ENCODE measurements around the gene EFR3B.

The EFR3B gene

GRCh38 chr2:25044011-25044410 is 2.1 kb downstream of the EFR3B start:
- no peak for DNase-seq (ENCODE audit: low spot score)
- no peak overlapping the region for H3K4me3 ChIP-seq
- no peak for TF ChIP-seq CTCF (IDR thresholded peaks at IDR 0.05)
- H3K27ac ChIP-seq = no peak overlapping the region

- Histone ChIP-seq H3K4me3 (no peak overlapping the region), H3K27ac (no peak overlapping the region)
- no peak for TF ChIP-seq CTCF (IDR thresholded peaks at IDR 0.05)
- no peak for DNase-seq (ENCODE audit: low spot score)
These were observed 3.1 kb downstream of the EFR3B start for GRCh38 chr2:25044990-25045389.

GRCh38 chr2:25049422-25049821 is 7.5 kb downstream of the EFR3B start:
- H3K27ac ChIP-seq = no peak overlapping the region
- no peak overlapping the region for H3K4me3 ChIP-seq
- no peak for DNase-seq (ENCODE audit: low spot score)
- no peak for TF ChIP-seq CTCF (IDR thresholded peaks at IDR 0.05)

- DNase-seq (ENCODE audit: low spot score) = no peak
- Histone ChIP-seq H3K4me3 (no peak overlapping the region), H3K27ac (no peak overlapping the region)
- no peak for TF ChIP-seq CTCF (IDR thresholded peaks at IDR 0.05)
These were observed 8.3 kb downstream of the EFR3B start for GRCh38 chr2:25050128-25050527.

GRCh38 chr2:25053041-25053440 is 11.2 kb downstream of the EFR3B start:
- Histone ChIP-seq H3K27ac (no peak overlapping the region), H3K4me3 (no peak overlapping the region)
- TF ChIP-seq CTCF (IDR thresholded peaks at IDR 0.05) = no peak
- DNase-seq (ENCODE audit: low spot score) = no peak

GRCh38 chr2:25054720-25055119 is 12.8 kb downstream of the EFR3B start:
- H3K27ac ChIP-seq = no peak overlapping the region
- TF ChIP-seq CTCF (IDR thresholded peaks at IDR 0.05) = no peak
- no peak for DNase-seq (ENCODE audit: low spot score)
- no peak overlapping the region for H3K4me3 ChIP-seq

- no peak overlapping the region for H3K27ac ChIP-seq
- H3K4me3 ChIP-seq = no peak overlapping the region
- TF ChIP-seq CTCF (IDR thresholded peaks at IDR 0.05) = no peak
- DNase-seq (ENCODE audit: low spot score) = no peak
These were observed 13.6 kb downstream of the EFR3B start for GRCh38 chr2:25055376-25055920.

Data from coronary artery (tissue), 2 donors.